HG02623 (cell line): ENCODE measurements around the gene GPA33.
A peak's percentile ranks its signal among the peaks of the same experiment; 100 is the strongest.
"Not testable (repeated sequence)": the region's sequence is repeated elsewhere in the genome, so short reads cannot be mapped to it uniquely, and the experiment has no call there.

ENCODE experiments used
- ATAC-seq: cut with Tn5 transposase; IDR thresholded peaks from one replicate; pipeline ENCODE4 v1.9.1; 2021; ENCODE audit warnings: moderate library complexity; ENCODE audit not compliant: unreplicated experiment

GPA33 gene

GRCh38 chr1:167059045-167059808, 30.9 kb downstream of the GPA33 start:
- no peak for ATAC-seq

- ATAC-seq = peak; percentile 59
Observed at GRCh38 chr1:167057241-167057688, 32.9 kb downstream of the GPA33 start.

- no peak for ATAC-seq
Observed at GRCh38 chr1:167056529-167057231, 33.5 kb downstream of the GPA33 start.

- no peak for ATAC-seq
Observed at GRCh38 chr1:167054946-167055630, 35.1 kb downstream of the GPA33 start.

GRCh38 chr1:167054531-167054930, 35.6 kb downstream of the GPA33 start:
- ATAC-seq = no peak

GRCh38 chr1:167052389-167052788, 37.8 kb downstream of the GPA33 start:
- ATAC-seq = no peak

GRCh38 chr1:167051907-167052306, 38.3 kb downstream of the GPA33 start:
- ATAC-seq = no peak

GRCh38 chr1:167043752-167044488, 46.3 kb downstream of the GPA33 start:
- peak; percentile 94 for ATAC-seq

GRCh38 chr1:167033646-167034045, 56.5 kb downstream of the GPA33 start:
- no peak for ATAC-seq

GRCh38 chr1:167029553-167029952, 60.6 kb downstream of the GPA33 start:
- not testable (repeated sequence) for ATAC-seq

GRCh38 chr1:167022384-167022783, 67.8 kb downstream of the GPA33 start:
- ATAC-seq = peak; percentile 48

GRCh38 chr1:167016100-167016750, 74.0 kb downstream of the GPA33 start:
- no peak for ATAC-seq

GRCh38 chr1:167013108-167013929, 76.9 kb downstream of the GPA33 start:
- ATAC-seq = no peak

- ATAC-seq = no peak
Observed at GRCh38 chr1:167012570-167012969, 77.6 kb downstream of the GPA33 start.

- no peak for ATAC-seq
Observed at GRCh38 chr1:167011560-167012191, 78.5 kb downstream of the GPA33 start.

GRCh38 chr1:167003711-167004110, 86.5 kb downstream of the GPA33 start:
- no peak for ATAC-seq
